ENCODE results near the gene DPYSL5.

- TF ChIP-seq EHMT2 (IDR thresholded peaks at IDR 0.05; ENCODE audit: low read depth) (no peak), CTCF (IDR thresholded peaks at IDR 0.05) (no peak), MYC (IDR thresholded peaks at IDR 0.05; ENCODE audit: borderline replicate concordance, low read length) (no peak), POLR2A (IDR thresholded peaks at IDR 0.05; ENCODE audit: low read length) (no peak), PHF8 (IDR thresholded peaks at IDR 0.05; ENCODE audit: borderline replicate concordance, low read depth) (no peak), RCOR1 (IDR thresholded peaks at IDR 0.05; ENCODE audit: low read depth, low read length) (no peak), NR3C1 (IDR thresholded peaks at IDR 0.05) (no peak)
- TF ChIP-seq, protein P1, sequence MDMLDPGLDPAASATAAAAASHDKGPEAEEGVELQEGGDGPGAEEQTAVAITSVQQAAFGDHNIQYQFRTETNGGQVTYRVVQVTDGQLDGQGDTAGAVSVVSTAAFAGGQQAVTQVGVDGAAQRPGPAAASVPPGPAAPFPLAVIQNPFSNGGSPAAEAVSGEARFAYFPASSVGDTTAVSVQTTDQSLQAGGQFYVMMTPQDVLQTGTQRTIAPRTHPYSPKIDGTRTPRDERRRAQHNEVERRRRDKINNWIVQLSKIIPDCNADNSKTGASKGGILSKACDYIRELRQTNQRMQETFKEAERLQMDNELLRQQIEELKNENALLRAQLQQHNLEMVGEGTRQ (IDR thresholded peaks at IDR 0.05): no peak
These were observed 141.2 kb downstream of the DPYSL5 start for GRCh38 chr2:26989156-26989555.

All from A549 (cell line).